Measurements from ENCODE around the gene PRKCA.

PRKCA gene

GRCh38 chr17:66849851-66850580 lies 547.6 kb downstream of the PRKCA start:
- no peak for TF ChIP-seq CTCF (IDR thresholded peaks at IDR 0.05; ENCODE audit: insufficient read depth, low read depth, low read length, missing control alignments)
- DNase-seq (ENCODE audit: low read depth): no peak
- H3K4me3 ChIP-seq (ENCODE audit: low read length): no peak overlapping the region

GRCh38 chr17:66850692-66851091 lies 548.3 kb downstream of the PRKCA start:
- no peak overlapping the region for H3K4me3 ChIP-seq (ENCODE audit: low read length)
- TF ChIP-seq CTCF (IDR thresholded peaks at IDR 0.05; ENCODE audit: insufficient read depth, low read depth, low read length, missing control alignments): no peak
- no peak for DNase-seq (ENCODE audit: low read depth)

- peak; percentile 10 for TF ChIP-seq CTCF (IDR thresholded peaks at IDR 0.05; ENCODE audit: insufficient read depth, low read depth, low read length, missing control alignments)
- no peak for DNase-seq (ENCODE audit: low read depth)
- no peak overlapping the region for H3K4me3 ChIP-seq (ENCODE audit: low read length)
Observed at GRCh38 chr17:66855204-66855603, 552.8 kb downstream of the PRKCA start.

- TF ChIP-seq CTCF (IDR thresholded peaks at IDR 0.05; ENCODE audit: insufficient read depth, low read depth, low read length, missing control alignments): no peak
- DNase-seq (ENCODE audit: low read depth): no peak
- no peak overlapping the region for H3K4me3 ChIP-seq (ENCODE audit: low read length)
Observed at GRCh38 chr17:66858226-66859083, 556.0 kb downstream of the PRKCA start.

GRCh38 chr17:66859353-66859752 lies 556.9 kb downstream of the PRKCA start:
- no peak for TF ChIP-seq CTCF (IDR thresholded peaks at IDR 0.05; ENCODE audit: insufficient read depth, low read depth, low read length, missing control alignments)
- no peak overlapping the region for H3K4me3 ChIP-seq (ENCODE audit: low read length)
- DNase-seq (ENCODE audit: low read depth): no peak

- no peak overlapping the region for H3K4me3 ChIP-seq (ENCODE audit: low read length)
- TF ChIP-seq CTCF (IDR thresholded peaks at IDR 0.05; ENCODE audit: insufficient read depth, low read depth, low read length, missing control alignments): no peak
- DNase-seq (ENCODE audit: low read depth): no peak
Observed at GRCh38 chr17:66860204-66860603, 557.8 kb downstream of the PRKCA start.

Measured in epithelial cell of esophagus (primary cell).